HepG2 (cell line): ENCODE results near the gene PTPN22. TPM values are rescaled to one million over a fixed set of nuclear protein-coding genes. Genes with fewer than 3 reads are reported as not detected.

Experiments used
- AGO2 ChIP-seq: fragments of 200-400 bp; formaldehyde crosslinking; optimal IDR thresholded peaks from 2 replicates; pipeline ENCODE3; 2017; ENCODE audit warnings: mild to moderate bottlenecking, low read depth, low read length, moderate library complexity
- AKNA ChIP-seq: sonication (generic); formaldehyde crosslinking; IDR thresholded peaks from 2 replicates; pipeline ENCODE4 v1.4.0; 2020; ENCODE audit warnings: missing genetic modification reagents, borderline replicate concordance
- ARNTL ChIP-seq: sonication (generic); formaldehyde crosslinking; IDR thresholded peaks from 2 replicates; pipeline ENCODE4 v1.4.0; 2020; ENCODE audit warnings: mild to moderate bottlenecking, missing genetic modification reagents
- ATF4 ChIP-seq, 2 experiments: fragments of 450-650 bp in 1 of 2; sonication (generic) in 1 of 2; formaldehyde crosslinking; IDR thresholded peaks; 2 replicates each; pipeline versions ENCODE4 v1.5.0 to v1.8.0; 2020 to 2022; ENCODE audit warnings: mild to moderate bottlenecking in 1 of 2, missing genetic modification reagents in 1 of 2
- FOXO4 ChIP-seq: sonication (generic); formaldehyde crosslinking; conservative IDR thresholded peaks from 2 replicates; pipeline ENCODE4 v1.8.1; 2023; ENCODE audit warnings: missing genetic modification reagents
- TBX3 ChIP-seq: fragments of 450-650 bp; IDR thresholded peaks from 2 replicates; pipeline ENCODE4 v1.6.1; 2017; ENCODE audit warnings: antibody characterized with exemption, mild to moderate bottlenecking, inconsistent platforms, borderline replicate concordance
- ZIK1 ChIP-seq: sonication (generic); formaldehyde crosslinking; IDR thresholded peaks from 2 replicates; pipeline ENCODE4 v1.5.0; 2020; ENCODE audit warnings: mild to moderate bottlenecking, low read depth, missing genetic modification reagents, borderline replicate concordance
- ZMAT3 ChIP-seq: sonication (generic); formaldehyde crosslinking; conservative IDR thresholded peaks from 2 replicates; pipeline ENCODE4 v1.7.0; 2021; ENCODE audit warnings: missing genetic modification reagents
- ZNF407 ChIP-seq: sonication (generic); formaldehyde crosslinking; IDR thresholded peaks from one replicate; pipeline ENCODE4 v1.5.1; 2020; ENCODE audit warnings: mild to moderate bottlenecking, missing genetic modification reagents; ENCODE audit errors: not compliant biosample characterization
- ZNF549 ChIP-seq: sonication (generic); formaldehyde crosslinking; IDR thresholded peaks from 2 replicates; pipeline ENCODE4 v1.5.0; 2020; ENCODE audit warnings: missing genetic modification reagents
- ZNF737 ChIP-seq: sonication (generic); formaldehyde crosslinking; IDR thresholded peaks from 2 replicates; pipeline ENCODE4 v1.5.0; 2020; ENCODE audit warnings: missing genetic modification reagents, mild to moderate bottlenecking, borderline replicate concordance
- ZNF773 ChIP-seq: sonication (generic); formaldehyde crosslinking; IDR thresholded peaks from 2 replicates; pipeline ENCODE4 v1.4.0; 2020; ENCODE audit warnings: missing genetic modification reagents, borderline replicate concordance
- polyA plus RNA-seq, 8 experiments: library from polyadenylated mRNA; depleted of rRNA in 3 of 8; stranded (reverse) in 7 of 8; unstranded in 1 of 8; fragments of >200 nt; fragmentation: Illumina TruSeq in 4 of 8; extraction: Trizol in 4 of 8; gene quantifications; 2 replicates each; pipeline versions ENCODE4 v1.2.1 to v1.2.3, GENCODE V29; 2011 to 2016; ENCODE audit warnings: low read depth in 4 of 8, missing spikeins in 1 of 8, mixed read lengths in 1 of 8; ENCODE audit not compliant: insufficient read depth in 1 of 8
- total RNA-seq, 5 experiments: library from RNA; depleted of rRNA; stranded (reverse); fragments of >200 nt; fragmentation: Illumina TruSeq; extraction: Trizol; gene quantifications; 2 replicates each; pipeline ENCODE4 v1.2.3, GENCODE V29; 2016; ENCODE audit warnings: low read depth in 1 of 5

Gene PTPN22
- total and polyA plus RNA-seq, 2 of the 13 experiments (the other 11 are each of a cell fraction or from before 2014, with no cell fraction given) = not detected

- TF ChIP-seq ZIK1 (CRISPR knock-in tag) (no peak), ZNF737 (no peak), ZNF549 (CRISPR knock-in tag) (no peak), ARNTL (CRISPR knock-in tag) (0 out of 2 replicates have a peak, but pooled peaks have one; percentile 25), ZNF773 (peak; percentile 66; the same call in 1 of the 2 replicates), ATF4 (CRISPR knock-in tag; IDR thresholded peaks at IDR 0.05) (peak in 1 of 2 experiments; percentile 56; a peak in 2 of 4 replicates), ZMAT3 (CRISPR knock-in tag) (peak; percentile 88), AGO2 (peak; percentile 73), TBX3 (no peak), ZNF407 (CRISPR knock-in tag) (peak; percentile 86), AKNA (CRISPR knock-in tag) (peak; percentile 27; the same call in 1 of the 2 replicates), FOXO4 (CRISPR knock-in tag) (no peak)
These were observed 59.4 kb downstream of the PTPN22 start, which contains the start of gene RSBN1 (continued) for GRCh38 chr1:113811888-113812660.
